ENCODE measurements around the gene RTKN.

RTKN gene

DNA sequence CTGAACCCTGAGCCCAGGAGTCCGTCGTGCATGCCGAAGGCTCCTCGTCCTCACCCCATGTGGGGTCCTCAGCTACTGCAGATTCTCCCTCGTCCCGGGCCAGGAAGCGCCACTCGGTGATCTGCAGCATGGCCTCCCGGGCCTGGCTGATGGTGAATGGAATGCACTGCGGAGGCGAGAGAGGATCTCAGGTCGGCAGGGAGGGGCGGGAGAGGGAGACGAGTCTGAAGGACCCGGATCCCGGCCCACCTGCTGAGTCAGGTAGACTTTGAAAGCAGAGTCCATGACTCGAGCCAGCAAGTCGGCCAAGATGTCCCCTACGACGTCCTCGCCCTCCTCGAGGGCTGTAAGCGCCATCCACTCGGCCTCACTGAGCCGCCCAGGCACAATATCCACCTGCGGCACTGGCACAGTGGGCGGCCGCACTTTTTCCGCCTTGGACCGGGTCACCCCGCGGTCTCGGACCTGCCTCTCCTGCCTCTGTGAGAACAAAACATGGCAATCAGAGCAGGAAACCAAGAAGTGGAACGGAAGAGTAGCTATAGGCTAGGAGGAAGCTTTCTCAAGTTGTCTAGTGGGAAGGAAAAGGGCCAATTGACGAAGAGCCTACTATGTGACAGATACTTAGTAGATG, 25.9 kb downstream of the RTKN start:
- no peak for FAIRE-seq

GRCh38 chr2:74414881-74415761, 26.6 kb downstream of the RTKN start:
- no peak for FAIRE-seq

GRCh38 chr2:74414441-74414840, 27.3 kb downstream of the RTKN start:
- no peak for FAIRE-seq

DNA sequence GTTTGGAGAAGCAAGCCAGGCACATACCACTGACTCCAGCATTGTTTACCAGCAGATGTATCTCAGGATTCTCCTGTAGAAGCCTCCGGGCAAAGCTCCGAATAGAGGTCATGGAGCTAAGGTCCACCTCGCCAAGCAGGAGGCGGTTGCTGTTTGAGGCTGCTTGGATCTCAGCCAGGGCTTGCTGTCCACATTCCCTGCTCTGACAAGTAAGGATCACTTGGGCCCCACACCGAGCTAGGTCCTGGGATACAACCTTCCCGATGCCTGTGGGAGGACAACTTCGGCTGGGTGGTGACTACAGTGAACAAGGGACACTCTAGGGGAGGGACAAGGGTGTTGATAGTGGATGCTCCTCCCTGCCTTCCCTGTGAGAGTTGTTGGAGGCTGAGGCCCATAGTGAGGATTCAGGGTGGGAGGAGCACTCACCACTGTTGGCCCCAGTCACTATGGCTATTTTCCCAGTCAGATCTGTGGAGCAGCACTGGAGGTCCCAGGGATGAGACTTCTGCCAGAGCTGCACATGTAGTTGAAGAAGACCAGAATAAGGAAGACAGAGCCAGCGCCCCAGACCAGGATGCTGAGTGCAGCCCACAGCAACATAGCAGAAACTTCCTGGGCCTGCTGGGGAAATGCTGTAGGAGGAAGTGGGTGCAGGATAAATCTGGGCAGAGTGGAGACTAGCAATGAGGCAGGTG, 28.6 kb downstream of the RTKN start:
- FAIRE-seq: no peak

GRCh38 chr2:74407682-74408081, 34.1 kb downstream of the RTKN start:
- no peak for FAIRE-seq

GRCh38 chr2:74406035-74406434, 35.7 kb downstream of the RTKN start:
- no peak for FAIRE-seq

GRCh38 chr2:74401891-74402290, 39.8 kb downstream of the RTKN start:
- no peak for FAIRE-seq

DNA sequence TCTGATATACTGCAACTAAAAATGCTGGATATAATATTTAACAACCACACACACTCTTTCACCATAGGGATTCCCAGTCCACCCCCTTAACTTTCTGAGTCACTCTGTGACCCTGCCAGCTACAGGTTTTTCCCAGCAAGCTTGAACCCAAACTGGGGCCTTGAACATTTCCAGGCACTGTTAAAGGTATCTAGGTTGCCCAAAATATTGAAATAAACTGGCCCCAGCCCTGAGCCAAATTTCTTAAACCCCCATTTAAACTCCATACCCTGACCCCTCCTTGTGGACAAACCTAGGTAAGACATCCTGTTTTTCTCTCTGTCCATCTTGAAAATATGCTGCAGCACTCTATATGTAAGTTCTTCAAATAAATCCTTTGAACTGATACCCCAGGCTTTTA, 42.0 kb downstream of the RTKN start:
- peak; percentile 84 for FAIRE-seq

GRCh38 chr2:74396149-74396548, 45.6 kb downstream of the RTKN start:
- no peak for FAIRE-seq

GRCh38 chr2:74393525-74393924, 48.2 kb downstream of the RTKN start:
- FAIRE-seq: no peak

DNA sequence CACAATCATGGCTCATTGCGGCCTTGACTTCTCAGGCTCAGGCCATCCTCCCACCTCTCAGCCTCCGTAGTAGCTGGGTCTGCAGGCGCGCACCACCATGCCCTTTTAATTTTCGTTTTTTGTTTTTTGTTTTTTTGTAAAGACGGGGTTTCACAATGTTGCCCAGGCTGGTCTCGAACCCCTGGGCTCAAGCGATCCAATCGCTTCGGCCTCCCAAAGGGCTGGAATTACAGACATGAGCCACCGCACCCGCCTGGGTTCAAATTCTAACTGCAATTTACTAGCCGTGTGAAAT, 49.3 kb downstream of the RTKN start:
- FAIRE-seq: no peak

- FAIRE-seq: peak; percentile 93
Measured at GRCh38 chr2:74391580-74392448, 49.9 kb downstream of the RTKN start.

DNA sequence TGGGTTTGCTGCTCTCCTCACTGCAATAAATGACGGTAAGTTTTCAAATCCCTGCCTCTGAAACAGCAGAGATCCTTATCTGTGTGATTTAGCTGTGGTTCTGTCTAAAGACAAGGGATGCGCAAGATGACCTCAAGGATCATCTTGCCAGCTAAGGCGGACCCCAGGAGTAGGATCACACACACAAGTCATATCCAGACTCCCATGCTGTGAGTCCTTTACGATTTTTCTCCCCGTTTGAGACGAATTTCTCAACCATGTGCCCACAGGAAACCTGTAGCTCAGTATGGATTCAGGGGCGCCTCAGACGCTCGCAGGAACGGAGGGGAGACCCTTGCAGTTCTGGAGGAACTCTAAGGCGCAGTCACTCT, 50.5 kb downstream of the RTKN start:
- FAIRE-seq: no peak

GRCh38 chr2:74390606-74391005, 51.1 kb downstream of the RTKN start:
- FAIRE-seq: no peak

- no peak for FAIRE-seq
Measured at GRCh38 chr2:74387346-74387745, 54.4 kb downstream of the RTKN start.

- no peak for FAIRE-seq
Measured at GRCh38 chr2:74385396-74385795, 56.3 kb downstream of the RTKN start.

GRCh38 chr2:74384051-74384450, 57.7 kb downstream of the RTKN start:
- FAIRE-seq: no peak

- FAIRE-seq: no peak
Measured at GRCh38 chr2:74383254-74383653, 58.5 kb downstream of the RTKN start.

DNA sequence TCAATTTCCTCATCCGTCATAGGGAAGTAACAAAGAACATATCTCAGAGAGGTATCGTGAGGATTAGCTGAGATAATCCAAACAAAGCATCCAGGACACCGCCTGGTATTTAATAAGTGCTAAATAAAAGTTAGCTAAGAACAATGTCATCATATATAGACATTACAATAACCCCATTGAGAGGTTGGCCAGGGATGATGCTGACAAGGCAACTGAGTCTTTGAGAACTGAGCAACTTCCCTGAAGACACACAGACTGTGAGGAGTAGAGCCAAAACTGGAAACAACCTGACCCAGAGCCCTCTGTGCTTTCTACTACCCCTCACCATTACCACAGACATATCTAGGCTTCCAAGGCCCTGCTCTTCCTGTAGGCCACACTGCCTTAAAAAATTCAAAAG, 60.0 kb downstream of the RTKN start:
- no peak for FAIRE-seq

GRCh38 chr2:74379851-74380789, 61.6 kb downstream of the RTKN start, which contains the start of gene DCTN1:
DCTN1 (minus strand) TSS chr2:74380311; CDS start chr2:74380037, 274 bp downstream.
- FAIRE-seq: no peak

DNA sequence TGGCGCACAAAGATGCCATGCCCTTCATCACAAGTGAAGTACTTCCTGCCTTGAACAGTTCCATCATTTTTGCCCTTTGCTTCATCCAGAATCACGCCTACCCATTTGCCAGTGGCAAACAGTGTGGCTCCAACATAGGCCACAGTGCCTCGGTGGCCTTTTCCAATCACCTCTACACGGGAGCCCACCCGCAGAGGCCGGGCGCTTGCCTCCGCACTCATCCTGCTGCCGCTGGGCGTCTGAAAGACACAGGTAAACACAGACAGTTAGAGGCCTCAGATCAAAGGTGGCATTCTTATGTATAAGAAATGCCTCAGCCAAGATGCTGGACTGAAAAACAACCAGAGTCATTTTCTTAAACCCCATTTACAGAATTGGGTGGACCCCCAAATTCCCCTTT, 63.7 kb downstream of the RTKN start:
- FAIRE-seq: no peak

DNA sequence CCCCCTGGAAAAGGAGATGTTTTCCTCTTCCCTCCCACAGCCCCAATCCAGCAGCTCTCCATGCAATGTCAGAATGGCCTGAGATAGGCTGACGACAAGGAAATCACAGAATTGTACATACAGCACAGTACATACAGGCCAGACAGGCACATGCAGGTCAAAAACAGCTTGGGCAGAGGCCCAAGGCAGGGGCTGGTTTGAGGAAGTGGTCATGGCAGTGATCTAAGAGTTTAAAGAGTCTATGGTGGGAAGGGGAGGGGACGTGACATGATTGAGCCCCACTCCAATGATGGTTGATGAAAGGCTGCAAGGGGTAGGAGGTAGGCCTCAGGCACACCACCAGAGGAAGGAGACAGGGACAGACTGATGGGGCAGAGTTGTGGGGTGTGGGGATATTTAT, 65.9 kb downstream of the RTKN start:
- FAIRE-seq: no peak

Measured in G401.6 (cell line).